ACHN (cell line): ENCODE measurements around the gene HOXD9.
A peak's percentile ranks its signal among the peaks of the same experiment; 100 is the strongest.

Experiments
- DNase-seq: peaks from one replicate; pipeline ENCODE4 v3.0.0-alpha.2; 2015
- in situ Hi-C: cut with HindIII; loops from 2 replicates; pipeline ENCODE4 v1.10.0; 2017; ENCODE audit warnings: low sequenced_read_pairs, low pct_ligation_motif_present, low pct_unique_long_range_greater_than_20kb

Gene HOXD9

DNA sequence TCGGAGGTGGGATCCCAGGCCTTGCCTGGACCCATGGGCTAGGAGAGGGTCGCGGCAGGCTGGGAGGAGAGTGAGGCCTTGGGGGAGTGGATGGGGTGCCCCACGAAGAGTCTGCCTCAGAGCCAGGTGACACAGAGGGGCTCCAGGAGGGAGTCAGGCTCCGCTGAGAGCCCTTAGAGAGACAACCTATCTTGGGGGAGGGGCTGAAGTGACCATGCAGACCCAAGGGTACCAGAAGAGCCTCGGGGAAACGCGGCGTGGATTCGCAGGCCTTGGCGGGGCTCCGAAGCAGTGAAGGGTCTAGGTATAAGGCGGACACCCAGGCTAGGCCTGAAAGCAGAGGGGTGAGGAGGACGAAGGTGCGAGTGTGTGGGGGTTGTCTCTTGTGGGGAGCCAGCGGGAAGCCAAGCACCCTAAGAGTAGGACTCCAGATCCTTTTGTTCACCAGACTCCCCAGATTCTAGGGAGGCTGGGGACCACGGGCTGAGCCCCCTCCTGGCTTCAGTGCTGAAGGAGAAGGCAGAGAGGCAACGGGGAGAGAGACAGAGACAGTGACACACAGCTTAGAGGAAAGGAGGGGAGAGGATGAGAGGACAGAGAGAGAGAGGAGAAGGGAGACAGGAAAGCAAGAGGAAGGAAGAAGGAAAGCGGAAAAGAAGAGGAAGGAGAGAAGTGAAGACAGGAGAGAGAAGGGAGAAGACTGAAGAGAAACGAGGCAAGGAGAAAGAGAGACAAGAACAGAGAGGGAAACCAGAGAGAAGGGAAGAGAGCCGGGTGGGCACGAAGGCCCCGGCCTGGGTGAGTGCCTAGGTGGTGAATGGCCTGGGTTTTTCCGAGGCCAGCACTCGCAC lies 16.6 kb upstream of the HOXD9 start:
- DNase-seq, result no peak
- in situ Hi-C loops, result no loop called here

DNA sequence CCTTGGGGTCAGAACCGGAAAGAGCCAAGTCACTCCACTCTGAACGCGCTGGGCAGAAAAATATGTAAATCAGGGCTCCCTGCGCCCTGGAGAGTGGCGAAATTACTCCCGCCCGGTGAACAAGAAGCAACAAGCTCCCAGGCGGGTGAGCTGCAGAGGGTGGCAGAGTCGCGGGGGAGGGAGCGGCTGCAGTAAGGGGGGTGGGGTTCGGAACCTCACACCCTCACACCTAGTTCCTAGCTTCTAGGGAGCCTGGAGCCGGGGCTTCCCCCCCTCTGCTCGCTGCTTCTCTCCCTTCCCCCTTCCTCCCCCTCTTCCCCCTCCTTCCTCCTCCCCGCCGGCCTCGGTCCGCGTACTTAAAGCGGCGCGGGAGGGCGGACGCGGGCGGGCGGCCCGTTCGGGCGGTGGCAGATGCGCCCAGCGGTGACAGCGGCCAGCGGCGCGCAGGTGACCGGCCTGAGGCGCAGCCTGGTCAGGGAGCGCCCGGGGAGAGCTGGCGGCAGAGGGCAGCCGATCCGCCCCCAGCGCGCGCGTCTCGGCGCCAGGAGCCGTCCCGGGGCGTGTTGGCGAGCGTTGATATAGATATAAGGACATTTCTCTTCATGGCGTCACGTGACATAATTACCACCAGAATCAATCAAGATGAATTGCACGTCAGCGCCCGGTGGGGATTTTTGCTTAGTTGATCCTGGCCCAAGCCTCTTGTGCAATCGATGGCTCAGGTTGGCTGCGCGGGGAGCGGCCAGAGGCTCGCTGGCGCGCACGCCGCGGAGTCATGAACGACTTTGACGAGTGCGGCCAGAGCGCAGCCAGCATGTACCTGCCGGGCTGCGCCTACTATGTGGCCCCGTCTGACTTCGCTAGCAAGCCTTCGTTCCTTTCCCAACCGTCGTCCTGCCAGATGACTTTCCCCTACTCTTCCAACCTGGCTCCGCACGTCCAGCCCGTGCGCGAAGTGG lies 15.7 kb upstream of the HOXD9 start, which contains the start of gene HOXD11:
Gene HOXD11, plus strand, starts transcription at position 700 of the 959 bp plus-strand sequence. Its CDS starts 76 bp downstream, at position 776.
- in situ Hi-C loops, result no loop called here
- peak; percentile 67 for DNase-seq

DNA sequence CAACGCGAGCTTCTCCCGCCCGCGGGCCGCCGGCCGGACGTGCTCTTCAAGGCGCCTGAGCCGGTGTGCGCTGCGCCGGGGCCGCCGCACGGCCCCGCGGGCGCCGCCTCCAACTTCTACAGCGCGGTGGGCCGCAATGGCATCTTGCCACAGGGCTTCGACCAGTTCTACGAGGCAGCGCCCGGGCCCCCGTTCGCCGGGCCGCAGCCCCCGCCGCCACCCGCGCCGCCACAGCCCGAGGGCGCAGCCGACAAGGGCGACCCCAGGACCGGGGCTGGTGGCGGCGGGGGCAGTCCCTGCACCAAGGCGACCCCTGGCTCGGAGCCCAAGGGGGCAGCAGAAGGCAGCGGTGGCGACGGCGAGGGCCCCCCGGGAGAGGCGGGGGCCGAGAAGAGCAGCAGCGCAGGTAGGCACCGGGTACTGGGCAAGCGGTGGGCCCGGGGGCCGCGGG lies 14.8 kb upstream of the HOXD9 start:
- in situ Hi-C loops, result no loop called here
- no peak for DNase-seq

DNA sequence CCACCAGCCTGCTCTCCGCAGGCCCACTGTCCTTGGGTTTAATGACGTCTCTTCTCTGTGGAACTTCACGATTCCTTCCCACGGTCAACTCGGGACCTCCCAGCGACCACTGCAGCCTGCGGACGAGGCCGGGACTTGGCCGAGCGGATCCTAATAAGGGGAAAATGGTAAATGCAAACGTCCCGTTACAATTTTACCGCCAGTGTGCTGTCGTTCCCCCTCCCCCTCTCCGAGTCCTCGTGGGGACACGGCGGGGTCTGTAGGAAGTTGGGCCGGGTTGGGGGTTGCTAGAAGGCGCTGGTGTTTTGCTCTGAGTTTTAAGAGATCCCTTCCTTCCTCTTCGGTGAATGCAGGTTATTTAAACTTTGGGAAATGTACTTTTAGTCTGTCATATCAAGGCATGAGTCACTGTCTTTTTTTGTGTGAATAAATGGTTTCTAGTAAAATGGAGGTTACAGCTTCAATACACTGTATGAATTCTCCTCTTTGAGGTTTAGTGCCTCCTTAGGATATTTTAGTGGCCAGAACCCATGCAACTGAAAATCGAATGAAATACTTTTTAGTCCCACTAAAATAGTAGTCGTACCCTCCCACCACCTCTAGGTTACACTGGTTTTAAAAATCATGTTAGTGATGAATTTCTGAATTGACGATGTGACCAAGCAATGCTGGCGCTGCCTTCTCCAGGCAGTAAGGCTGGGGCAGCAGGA lies 13.2 kb upstream of the HOXD9 start:
- no peak for DNase-seq

DNA sequence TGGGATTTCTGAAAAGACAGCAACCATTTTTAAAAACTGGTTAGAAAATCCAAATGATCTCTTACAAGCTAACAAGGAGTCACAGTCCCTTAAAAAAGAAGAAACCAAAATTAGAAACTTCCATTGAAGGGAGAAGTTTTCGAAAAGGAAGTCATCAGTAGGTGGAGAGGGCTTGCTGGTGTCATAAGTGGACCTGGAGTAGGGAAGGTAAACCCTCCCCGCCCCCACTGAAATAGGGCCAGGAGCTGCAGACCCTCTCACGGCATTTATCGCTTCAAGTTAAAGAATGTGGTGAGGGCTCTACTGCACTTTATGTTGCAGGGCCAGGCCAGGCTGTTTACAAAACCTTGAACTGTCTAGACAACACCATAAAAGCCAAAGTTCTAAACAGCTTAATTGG lies 12.6 kb upstream of the HOXD9 start:
- in situ Hi-C loops, result no loop called here
- no peak for DNase-seq

More for the DNA sequence above, 13.2 kb upstream of the HOXD9 start:
- in situ Hi-C loops, result no loop called here

DNA sequence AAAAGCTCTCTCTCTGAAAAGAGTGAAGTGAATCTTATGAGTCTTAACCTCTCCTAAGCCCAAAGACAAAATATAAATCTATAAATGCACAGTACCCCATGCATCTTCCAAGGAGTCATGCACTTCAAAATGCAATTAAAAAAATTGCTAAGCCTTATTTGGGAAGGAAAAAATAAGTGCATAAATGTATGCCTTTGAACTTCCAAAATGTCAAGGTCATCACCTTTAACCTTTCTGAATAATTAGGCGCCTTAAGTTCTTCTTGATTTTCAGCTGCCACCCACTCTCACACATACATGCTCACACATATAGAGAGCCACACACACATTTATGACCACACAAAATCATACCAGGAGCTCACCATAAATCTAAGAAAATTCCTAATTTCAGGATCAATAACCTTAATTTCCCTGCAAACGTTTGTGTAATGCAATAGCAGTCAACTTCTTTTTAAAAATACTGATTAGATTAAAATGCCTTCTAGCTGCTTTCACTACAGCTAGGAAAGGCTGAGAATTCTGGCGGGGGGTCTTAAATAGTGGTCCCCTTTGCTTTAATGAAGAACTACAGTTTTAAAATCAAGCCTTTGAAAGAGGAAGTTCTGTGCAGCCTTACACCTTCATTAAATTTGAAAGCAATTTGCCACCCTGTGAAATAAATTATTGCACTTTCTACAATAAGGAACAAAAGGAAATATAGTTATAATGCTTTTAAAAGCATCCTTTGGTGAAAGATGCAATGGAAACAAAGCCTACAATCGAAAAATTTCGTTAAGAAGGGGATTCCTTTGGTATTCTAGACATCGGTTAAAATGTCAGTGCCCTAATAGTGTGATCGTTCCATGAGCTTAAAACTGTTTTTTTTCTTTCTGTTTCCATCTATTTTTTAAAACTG lies 11.9 kb upstream of the HOXD9 start:
- in situ Hi-C loops, result no loop called here
- DNase-seq, result no peak

DNA sequence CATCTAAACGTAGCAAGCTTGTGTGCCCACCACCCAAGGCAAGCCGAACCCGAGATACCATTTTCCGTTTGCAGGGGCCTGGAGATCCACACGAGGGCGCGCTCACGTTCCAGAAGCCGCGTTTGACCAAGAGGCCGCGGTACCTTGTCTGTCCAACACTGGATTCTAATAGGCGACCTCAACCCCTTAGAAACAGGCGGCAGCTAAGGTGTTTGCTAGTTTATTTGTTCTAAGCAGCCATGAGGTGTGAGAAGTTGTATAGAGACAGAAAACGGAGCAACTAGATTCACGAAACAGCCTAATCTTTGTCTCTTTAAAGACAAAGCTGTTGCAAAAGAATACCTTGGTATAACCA lies 11.2 kb upstream of the HOXD9 start:
- in situ Hi-C loops, result no loop called here
- DNase-seq, result peak; percentile 78

DNA sequence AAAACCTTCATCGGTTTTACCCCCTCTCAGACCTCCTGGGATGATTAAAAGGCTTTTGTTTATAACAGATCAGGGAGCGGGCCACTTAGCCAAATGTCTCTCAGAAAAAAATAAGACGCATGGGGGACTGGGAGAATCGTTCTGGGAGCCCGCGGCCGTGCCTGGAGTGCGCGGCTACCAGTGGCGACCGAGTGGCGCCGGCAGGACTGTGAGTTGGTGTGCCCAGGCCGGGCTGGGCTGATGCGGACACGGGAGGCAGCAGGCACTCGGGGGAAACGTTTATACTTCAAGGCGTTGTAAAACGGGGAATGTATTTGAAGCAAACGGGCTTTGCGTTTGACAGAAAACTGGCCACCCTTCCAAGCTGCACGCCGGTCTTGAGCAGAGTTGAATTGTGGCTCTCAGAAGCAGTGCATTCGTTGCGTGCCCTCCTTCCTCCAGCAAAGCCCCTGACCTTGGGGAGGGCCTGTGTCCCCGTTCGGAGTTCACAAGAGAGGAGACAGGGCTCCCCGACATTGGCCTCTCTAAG lies 10.6 kb upstream of the HOXD9 start:
- in situ Hi-C loops, result no loop called here
- no peak for DNase-seq

DNA sequence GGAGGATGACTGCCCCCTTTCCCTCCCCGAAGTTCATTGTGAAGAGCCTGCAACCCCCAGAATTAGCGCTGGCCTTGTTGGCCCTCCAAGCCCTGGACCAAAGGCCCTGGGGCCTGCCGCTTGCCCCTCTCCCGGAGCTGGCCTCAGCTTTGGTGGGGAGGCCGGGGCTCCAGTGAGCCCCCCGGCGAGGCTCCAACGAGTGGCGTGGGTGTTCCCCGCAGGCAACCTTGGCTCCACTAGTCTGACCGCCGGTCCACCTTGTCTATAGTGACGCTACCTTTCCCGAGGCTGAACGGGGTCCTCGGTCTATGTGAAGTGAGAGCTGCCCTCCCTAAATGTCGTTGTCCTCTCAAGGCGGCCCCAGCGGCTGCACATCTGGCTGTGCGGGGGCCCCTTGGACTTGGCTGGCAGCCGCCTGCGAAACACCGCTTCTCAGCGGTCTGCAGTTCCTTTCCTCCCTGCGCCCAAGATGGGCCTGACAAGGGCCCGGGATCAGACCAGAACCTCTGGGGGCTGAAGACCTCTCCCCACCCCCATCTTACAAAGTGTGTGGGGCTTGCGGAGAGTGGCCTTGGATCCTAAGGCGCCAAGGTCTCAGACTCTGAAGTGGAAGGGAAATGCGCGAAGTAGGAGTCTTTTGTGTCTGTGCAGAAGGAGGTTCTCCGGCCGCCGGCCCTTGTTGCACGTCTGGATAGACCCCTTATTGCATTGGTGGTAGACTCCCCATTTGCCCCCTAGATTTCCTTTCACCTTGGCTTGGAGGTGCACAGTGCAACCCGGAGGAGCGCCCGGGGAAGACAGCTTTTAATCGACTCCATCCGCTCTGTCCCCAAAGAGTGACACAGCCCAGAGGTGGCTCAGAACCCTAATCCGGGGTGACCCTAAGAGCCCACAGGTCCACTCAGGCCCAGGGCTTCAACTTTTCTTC lies 9.9 kb upstream of the HOXD9 start:
- no peak for DNase-seq
- in situ Hi-C loops, result no loop called here

DNA sequence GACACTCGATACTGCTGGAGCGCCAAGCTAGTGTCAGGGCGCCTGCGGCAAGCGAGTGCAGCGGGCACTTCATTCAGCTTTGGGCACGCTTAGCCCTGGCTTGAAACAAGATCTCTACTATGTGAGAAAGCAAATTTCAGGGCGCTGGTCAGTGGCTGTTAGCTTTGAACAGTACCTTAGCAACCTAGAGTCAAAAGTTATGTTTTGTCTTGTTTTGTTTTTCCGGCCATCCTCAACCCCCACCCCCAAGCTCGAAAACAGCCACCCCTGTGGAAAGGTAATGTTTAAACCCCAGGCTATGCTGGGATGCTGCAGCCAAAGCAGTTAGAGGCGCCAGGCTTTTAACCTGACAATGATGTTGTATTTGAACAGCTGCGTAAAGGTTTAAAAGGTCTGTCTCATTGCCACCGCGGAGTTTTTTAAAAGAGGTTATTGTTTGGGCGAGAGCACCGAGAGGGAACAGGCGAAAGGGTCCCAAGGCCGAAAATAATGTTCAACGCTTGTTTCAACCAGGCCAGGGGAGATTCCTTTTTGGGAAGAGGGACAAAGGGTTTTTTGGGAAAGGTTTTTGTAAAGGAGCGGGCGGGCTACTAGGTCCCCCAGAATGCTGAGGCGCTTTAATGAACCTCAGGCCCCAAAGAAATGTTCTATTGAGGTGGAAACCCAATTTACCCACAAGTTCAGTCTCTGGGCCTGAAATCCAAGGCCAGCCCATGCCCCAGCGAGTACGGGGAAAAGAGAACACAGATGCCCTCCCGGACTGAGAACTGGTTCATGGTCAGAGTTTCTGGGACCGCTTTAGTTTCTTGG lies 8.2 kb upstream of the HOXD9 start:
- no peak for DNase-seq
- in situ Hi-C loops, result no loop called here

DNA sequence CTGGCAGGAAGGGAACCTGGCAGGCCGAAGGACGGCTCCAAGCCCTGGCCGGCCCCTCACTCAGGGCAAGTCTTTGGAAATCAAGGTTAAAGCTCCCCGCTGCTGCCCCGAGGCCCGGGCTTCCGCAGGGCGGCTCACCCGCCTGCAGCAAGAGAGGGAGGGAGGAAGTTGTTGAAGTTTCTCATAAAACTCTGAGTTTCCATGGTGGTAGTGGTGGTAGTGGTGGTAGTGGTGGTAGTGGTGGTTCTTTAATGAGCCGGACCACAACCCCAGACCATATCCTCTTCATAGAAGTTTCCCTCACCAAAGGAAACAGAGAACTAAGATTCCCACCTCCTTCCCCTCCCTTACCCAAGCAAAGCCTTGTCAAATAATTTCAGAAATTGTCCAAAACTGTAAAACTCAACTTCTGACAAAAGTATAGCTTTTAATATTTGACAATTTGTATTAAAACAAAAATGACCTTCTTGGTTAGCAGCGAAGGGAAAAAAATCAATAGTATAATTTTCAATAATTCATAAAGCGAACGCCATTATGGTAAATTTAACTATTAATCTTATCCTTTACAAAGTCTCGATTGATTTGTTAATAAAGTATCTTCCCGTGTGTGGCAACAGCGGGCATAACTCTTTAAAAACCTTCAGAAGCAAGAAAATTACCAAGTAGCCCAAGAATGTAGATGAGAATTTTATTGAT lies 7.4 kb upstream of the HOXD9 start:
- no peak for DNase-seq
- in situ Hi-C loops, result no loop called here

DNA sequence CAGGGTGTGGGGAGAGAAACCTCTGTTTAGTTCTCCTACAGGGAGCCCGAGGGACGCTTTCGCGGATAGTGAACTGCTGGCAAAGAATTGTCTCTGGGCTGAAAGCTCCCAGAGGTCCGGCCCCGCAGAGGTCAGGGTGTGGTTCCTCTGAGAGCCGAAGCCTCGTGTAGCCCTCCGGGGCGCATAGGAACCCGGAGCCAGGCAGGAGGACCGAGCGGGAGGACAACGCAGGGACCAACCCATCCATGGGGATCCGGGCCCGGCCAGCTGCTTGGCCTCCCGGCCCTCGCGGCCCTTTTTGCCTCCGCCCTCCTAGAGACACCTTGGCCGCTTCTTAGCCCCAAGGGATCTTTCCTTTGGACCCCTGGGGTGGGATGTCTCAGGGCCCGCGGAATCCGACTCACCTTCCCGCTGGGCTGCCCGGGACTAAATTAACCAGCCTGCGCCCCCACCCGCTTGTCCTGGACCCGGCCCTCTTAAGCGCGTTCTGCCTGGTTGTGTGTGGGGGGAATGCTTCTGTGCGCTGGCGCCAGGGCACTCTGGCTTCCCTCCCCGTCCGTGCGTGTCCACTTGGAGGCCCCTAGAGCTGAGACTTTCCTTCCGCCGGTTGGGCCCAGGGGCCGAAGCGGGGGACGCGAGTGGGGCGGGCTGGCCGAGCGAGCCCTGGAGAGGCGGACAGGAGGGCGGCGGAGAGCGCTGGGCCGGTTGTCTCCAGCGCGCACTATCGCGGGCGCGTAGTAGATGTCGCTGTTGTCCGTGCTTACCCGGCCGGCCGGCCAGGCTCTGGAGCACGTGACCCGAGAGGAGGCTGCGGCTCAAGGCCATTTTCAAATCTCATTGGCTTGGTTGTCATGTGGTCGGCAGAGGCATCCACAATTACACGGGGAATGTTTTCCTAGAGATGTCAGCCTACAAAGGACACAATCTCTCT lies 6.4 kb upstream of the HOXD9 start, which contains the start of gene HOXD10:
Gene HOXD10, plus strand, starts transcription at position 896 of the 931 bp plus-strand sequence. CDS start 56 bp downstream, outside the sequence.
- in situ Hi-C loops, result no loop called here
- peak; percentile 92 for DNase-seq

DNA sequence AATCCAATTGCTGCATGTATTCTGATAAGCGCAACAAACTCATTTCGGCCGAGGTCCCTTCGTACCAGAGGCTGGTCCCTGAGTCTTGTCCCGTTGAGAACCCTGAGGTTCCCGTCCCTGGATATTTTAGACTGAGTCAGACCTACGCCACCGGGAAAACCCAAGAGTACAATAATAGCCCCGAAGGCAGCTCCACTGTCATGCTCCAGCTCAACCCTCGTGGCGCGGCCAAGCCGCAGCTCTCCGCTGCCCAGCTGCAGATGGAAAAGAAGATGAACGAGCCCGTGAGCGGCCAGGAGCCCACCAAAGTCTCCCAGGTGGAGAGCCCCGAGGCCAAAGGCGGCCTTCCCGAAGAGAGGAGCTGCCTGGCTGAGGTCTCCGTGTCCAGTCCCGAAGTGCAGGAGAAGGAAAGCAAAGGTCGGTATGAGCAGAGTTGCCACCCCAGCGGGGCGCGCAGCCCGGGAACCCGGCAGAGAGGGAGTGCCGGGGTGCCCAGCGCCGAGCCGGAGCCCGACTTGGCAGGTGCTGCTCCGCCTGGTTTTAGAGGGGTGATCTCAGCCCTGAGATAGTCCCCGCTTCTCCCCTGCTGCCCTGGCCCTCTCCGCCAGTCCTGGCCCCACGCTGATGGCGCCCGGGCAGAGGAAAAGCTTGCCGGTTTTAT lies 5.2 kb upstream of the HOXD9 start:
- in situ Hi-C loops, result no loop called here
- DNase-seq, result no peak

DNA sequence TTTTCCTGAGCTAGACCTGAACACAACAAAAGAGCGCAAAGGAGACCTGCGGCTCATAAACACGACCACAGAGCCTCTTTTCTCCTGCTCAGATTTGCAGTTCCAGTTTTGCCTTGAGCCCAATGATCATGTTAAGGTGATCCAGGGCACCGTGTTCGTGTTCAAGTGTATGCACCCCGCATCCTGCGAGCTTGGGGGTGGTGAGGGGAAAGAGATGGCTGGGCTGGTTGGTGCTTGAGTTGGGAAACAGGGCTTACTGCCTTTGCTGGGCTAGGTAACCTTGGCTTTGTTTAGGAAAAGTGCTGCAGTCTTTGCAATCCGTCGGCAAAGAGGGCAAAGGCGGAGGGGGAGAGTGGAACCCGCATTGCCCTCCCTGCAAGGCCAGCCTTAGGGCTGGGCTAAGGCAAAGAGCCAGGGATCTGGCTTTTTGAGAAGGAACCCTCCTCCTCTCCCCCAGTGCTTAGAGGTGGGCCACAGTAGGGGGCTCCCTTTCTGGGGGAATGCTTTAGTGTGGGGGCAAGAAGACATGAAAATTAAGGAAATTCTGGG lies 4.6 kb upstream of the HOXD9 start:
- no peak for DNase-seq
- in situ Hi-C loops, result no loop called here
